Keratinocyte (primary cell): ENCODE data around the gene LRP1B. TPM values are rescaled to one million over a fixed set of nuclear protein-coding genes. Genes with fewer than 3 reads are reported as not detected.

Source experiments
- DNase-seq: peaks from one replicate; pipeline ENCODE4 v3.0.0-alpha.2; 2011; ENCODE audit warnings: low read depth, missing footprints, low spot score
- FAIRE-seq: peaks from 2 replicates; lab custom pipeline; 2011; peaks lifted over from hg19 to GRCh38; lab: Jason Lieb, UNC
- H2AFZ ChIP-seq: 2 replicates; pipeline ENCODE4 v1.6.0; 2012; ENCODE audit warnings: low read length, control low read depth, inconsistent platforms; ENCODE audit not compliant: control insufficient read depth
- H3K27ac ChIP-seq: 2 replicates; pipeline ENCODE4 v1.5.1; 2011; ENCODE audit warnings: low read length; ENCODE audit not compliant: control insufficient read depth, insufficient read depth
- H3K27me3 ChIP-seq: 3 replicates; pipeline ENCODE4 v1.6.0; 2011; ENCODE audit warnings: low read length; ENCODE audit not compliant: control insufficient read depth, insufficient read depth; ENCODE audit errors: extremely low read depth
- H3K36me3 ChIP-seq, 2 experiments: 2 replicates in 1 of 2; 3 replicates in 1 of 2; pipeline ENCODE4 v1.5.1; 2011; ENCODE audit warnings: low read length in 2 of 2, mild to moderate bottlenecking in 1 of 2; ENCODE audit not compliant: control insufficient read depth in 2 of 2, insufficient read depth in 2 of 2; ENCODE audit errors: extremely low read depth in 1 of 2
- H3K4me1 ChIP-seq: 3 replicates; pipeline ENCODE4 v1.5.1; 2011; ENCODE audit warnings: low read length; ENCODE audit not compliant: control insufficient read depth, insufficient read depth; ENCODE audit errors: extremely low read depth
- H3K4me2 ChIP-seq: 3 replicates; pipeline ENCODE4 v1.6.0; 2011; ENCODE audit warnings: low read depth, low read length; ENCODE audit not compliant: control insufficient read depth, insufficient read depth; ENCODE audit errors: extremely low read depth
- H3K4me3 ChIP-seq, 3 experiments: fragments of 200-600 bp in 1 of 3; sonication (generic) in 1 of 3; 2 replicates in 2 of 3; 3 replicates in 1 of 3; pipeline ENCODE4 v1.5.1; 2011 to 2016; ENCODE audit warnings: low read length in 3 of 3, mild to moderate bottlenecking in 3 of 3, control low read depth in 2 of 3, inconsistent platforms in 1 of 3, low read depth in 1 of 3, mixed read lengths in 1 of 3, mixed run types in 1 of 3, moderate library complexity in 1 of 3; ENCODE audit not compliant: control insufficient read depth in 2 of 3, insufficient read depth in 2 of 3; ENCODE audit errors: extremely low read depth in 1 of 3
- H3K79me2 ChIP-seq: 2 replicates; pipeline ENCODE4 v1.6.0; 2012; ENCODE audit warnings: low read length; ENCODE audit not compliant: control insufficient read depth, insufficient read depth
- H3K9ac ChIP-seq: 3 replicates; pipeline ENCODE4 v1.6.0; 2011; ENCODE audit warnings: low read length; ENCODE audit not compliant: control insufficient read depth, insufficient read depth; ENCODE audit errors: extremely low read depth
- H3K9me1 ChIP-seq: 3 replicates; pipeline ENCODE4 v1.6.0; 2011; ENCODE audit warnings: low read length; ENCODE audit not compliant: control insufficient read depth, insufficient read depth; ENCODE audit errors: extremely low read depth
- H3K9me3 ChIP-seq: 2 replicates; pipeline ENCODE4 v1.5.1; 2012; ENCODE audit warnings: low read depth, low read length; ENCODE audit not compliant: control insufficient read depth
- H4K20me1 ChIP-seq: 3 replicates; pipeline ENCODE4 v1.6.0; 2011; ENCODE audit warnings: low read length; ENCODE audit not compliant: control insufficient read depth, insufficient read depth; ENCODE audit errors: extremely low read depth
- EZH2 ChIP-seq: IDR thresholded peaks from one replicate; pipeline ENCODE4 v1.6.1; 2012; ENCODE audit warnings: inconsistent platforms, mild to moderate bottlenecking, low read length, moderate library complexity
- dilution Hi-C: fragments of 300-500 bp; cut with MboI; formaldehyde crosslinking; loops from one replicate; pipeline ENCODE4 v1.7.0; 2020; ENCODE audit warnings: low sequenced_read_pairs; ENCODE audit not compliant: extremely low pct_ligation_motif_present
- polyA plus RNA-seq, 5 experiments: library from polyadenylated mRNA; depleted of rRNA in 3 of 5; stranded (reverse) in 3 of 5; stranded (forward) in 1 of 5; unstranded in 1 of 5; fragments of >200 nt; gene quantifications; 1 replicate in 1 of 5; 2 replicates in 3 of 5; 3 replicates in 1 of 5; pipeline versions ENCODE4 v1.2.1 to v1.2.3, GENCODE V29; 2011 to 2012; ENCODE audit warnings: missing spikeins in 2 of 5, low read depth in 1 of 5, low replicate concordance in 1 of 5
- TF ChIP-seq, protein P1 (sequence below), 3 experiments: IDR thresholded peaks in 1 of 3; conservative IDR thresholded peaks in 1 of 3; optimal IDR thresholded peaks in 1 of 3; 2 replicates in 2 of 3; 3 replicates in 1 of 3; pipeline versions ENCODE3 to v1.5.1; 2011; ENCODE audit warnings: low read length in 3 of 3, mild to moderate bottlenecking in 3 of 3, moderate library complexity in 2 of 3, control low read depth in 1 of 3, inconsistent platforms in 1 of 3; ENCODE audit not compliant: insufficient read depth in 2 of 3; ENCODE audit errors: extremely low read depth in 1 of 3

Gene LRP1B
- polyA plus RNA-seq, 1 donor (not counting 4 experiments of a cell fraction or from before 2014, with no cell fraction given), result not detected

DNA sequence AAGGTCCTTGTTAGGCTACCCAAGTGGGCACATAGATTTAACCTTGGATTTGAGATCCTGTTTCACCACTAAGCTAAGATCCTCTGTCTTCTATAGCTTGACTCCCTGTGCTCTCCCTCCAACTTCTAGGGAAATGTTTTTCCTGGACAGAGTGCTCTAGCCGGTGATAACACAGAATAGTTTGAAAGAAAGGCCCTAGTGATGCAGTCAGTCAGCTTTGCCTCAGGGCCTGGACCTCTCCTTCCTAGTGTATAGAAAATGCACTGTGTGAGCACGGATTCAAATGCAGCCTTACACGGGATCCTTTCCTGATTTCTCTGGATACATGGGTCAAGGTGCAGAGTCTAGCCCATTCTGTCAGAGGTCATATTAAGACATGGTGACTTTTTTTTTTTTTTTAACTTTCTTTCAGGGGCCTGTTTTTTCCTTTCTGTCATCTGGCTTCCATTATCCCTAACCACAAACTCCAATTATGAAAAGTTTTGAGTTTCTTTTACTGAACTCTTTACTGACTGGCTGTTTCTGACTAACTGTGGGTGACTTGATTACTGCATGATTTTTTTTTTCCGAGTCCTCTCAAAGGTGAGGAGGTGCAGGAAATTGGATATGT, 122.6 kb downstream of the LRP1B start:
- Histone ChIP-seq H3K27ac (no peak overlapping the region), H3K27me3 (no peaks in the 10 kb centered on the region), H3K36me3 (no peaks in the 10 kb centered on the region), H3K4me1 (no peaks in the 10 kb centered on the region), H3K9me3 (no peaks in the 10 kb centered on the region), H3K4me2 (no peak overlapping the region), H3K4me3 (no peak overlapping the region), H2AFZ (no peak overlapping the region), H4K20me1 (no peaks in the 10 kb centered on the region), H3K79me2 (no peaks in the 10 kb centered on the region), H3K9ac (no peak overlapping the region), H3K9me1 (no peaks in the 10 kb centered on the region)
- dilution Hi-C loops, result no loop called here
- FAIRE-seq (no peak), DNase-seq (no peak)
- TF ChIP-seq EZH2, result no peak
- TF ChIP-seq, protein P1, sequence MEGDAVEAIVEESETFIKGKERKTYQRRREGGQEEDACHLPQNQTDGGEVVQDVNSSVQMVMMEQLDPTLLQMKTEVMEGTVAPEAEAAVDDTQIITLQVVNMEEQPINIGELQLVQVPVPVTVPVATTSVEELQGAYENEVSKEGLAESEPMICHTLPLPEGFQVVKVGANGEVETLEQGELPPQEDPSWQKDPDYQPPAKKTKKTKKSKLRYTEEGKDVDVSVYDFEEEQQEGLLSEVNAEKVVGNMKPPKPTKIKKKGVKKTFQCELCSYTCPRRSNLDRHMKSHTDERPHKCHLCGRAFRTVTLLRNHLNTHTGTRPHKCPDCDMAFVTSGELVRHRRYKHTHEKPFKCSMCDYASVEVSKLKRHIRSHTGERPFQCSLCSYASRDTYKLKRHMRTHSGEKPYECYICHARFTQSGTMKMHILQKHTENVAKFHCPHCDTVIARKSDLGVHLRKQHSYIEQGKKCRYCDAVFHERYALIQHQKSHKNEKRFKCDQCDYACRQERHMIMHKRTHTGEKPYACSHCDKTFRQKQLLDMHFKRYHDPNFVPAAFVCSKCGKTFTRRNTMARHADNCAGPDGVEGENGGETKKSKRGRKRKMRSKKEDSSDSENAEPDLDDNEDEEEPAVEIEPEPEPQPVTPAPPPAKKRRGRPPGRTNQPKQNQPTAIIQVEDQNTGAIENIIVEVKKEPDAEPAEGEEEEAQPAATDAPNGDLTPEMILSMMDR (optimal IDR thresholded peaks at IDR 0.05 in 1 of 3, IDR thresholded peaks at IDR 0.05 in 1 of 3, conservative IDR thresholded peaks at IDR 0.05 in 1 of 3; ENCODE audit: extremely low read depth in 1 of 3, insufficient read depth in 2 of 3, low read length in 3 of 3), result no peak

DNA sequence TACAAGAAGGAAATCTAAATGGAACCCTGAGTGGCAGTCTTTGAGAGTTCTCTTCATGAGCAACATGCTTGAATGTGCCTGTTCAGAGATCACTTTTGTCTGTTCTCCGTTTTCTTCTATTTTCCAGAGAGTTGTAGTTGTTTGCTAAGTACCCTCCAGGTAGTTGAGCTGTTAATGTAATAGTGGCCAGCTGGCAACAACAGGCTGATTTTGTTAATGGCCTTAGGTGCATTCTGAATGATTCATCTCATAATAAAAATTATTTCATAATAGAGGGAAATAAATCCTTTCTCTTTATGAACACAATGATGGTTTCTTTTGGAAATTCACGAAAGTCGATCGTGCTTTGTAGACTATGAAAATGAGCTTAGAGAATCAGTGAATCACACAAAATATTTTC, 136.8 kb downstream of the LRP1B start:
- Histone ChIP-seq H3K79me2 (no peaks in the 10 kb centered on the region), H3K9me1 (no peaks in the 10 kb centered on the region), H4K20me1 (no peaks in the 10 kb centered on the region), H3K4me1 (no peaks in the 10 kb centered on the region), H3K27me3 (no peaks in the 10 kb centered on the region), H3K36me3 (no peaks in the 10 kb centered on the region), H3K9me3 (no peaks in the 10 kb centered on the region), H3K9ac (no peak overlapping the region), H2AFZ (no peak overlapping the region), H3K4me3 (no peak overlapping the region), H3K4me2 (no peak overlapping the region), H3K27ac (no peak overlapping the region)
- dilution Hi-C loops, result no loop called here
- FAIRE-seq (no peak), DNase-seq (no peak)
- TF ChIP-seq, protein P1 (optimal IDR thresholded peaks at IDR 0.05 in 1 of 3, IDR thresholded peaks at IDR 0.05 in 1 of 3, conservative IDR thresholded peaks at IDR 0.05 in 1 of 3; ENCODE audit: extremely low read depth in 1 of 3, insufficient read depth in 2 of 3, low read length in 3 of 3), result no peak
- TF ChIP-seq EZH2, result no peak
